Erythroblast (primary cell): ENCODE measurements around the gene AK3.
"Not testable (repeated sequence)": the region's sequence is repeated elsewhere in the genome, so short reads cannot be mapped to it uniquely, and the experiment has no call there.

Experiments
- DNase-seq, 2 experiments: peaks; one replicate each; lab custom pipeline; 2025; lab: John Stamatoyannopoulos, UW
- GATA1 ChIP-seq: IDR thresholded peaks from 2 replicates; pipeline ENCODE4 v1.6.1; 2011; ENCODE audit warnings: low read depth, mild to moderate bottlenecking, control low read depth, low read length, moderate library complexity
- POLR2A ChIP-seq: IDR thresholded peaks from 2 replicates; pipeline ENCODE4 v1.6.1; 2011; ENCODE audit warnings: mild to moderate bottlenecking, low read length

AK3 gene

GRCh38 chr9:4740638-4741364 is at the start of gene AK3:
TSS of gene AK3 (minus strand) at chr9:4741202. CDS start at chr9:4741087, 115 bp downstream.
- peak; percentile 91 to 94 for DNase-seq
- TF ChIP-seq GATA1 = no peak
- TF ChIP-seq POLR2A = peak; percentile 87

GRCh38 chr9:4788703-4789102 is 47.7 kb upstream of the AK3 start:
- no peak for DNase-seq
- TF ChIP-seq GATA1 (no peak), POLR2A (no peak)

DNA sequence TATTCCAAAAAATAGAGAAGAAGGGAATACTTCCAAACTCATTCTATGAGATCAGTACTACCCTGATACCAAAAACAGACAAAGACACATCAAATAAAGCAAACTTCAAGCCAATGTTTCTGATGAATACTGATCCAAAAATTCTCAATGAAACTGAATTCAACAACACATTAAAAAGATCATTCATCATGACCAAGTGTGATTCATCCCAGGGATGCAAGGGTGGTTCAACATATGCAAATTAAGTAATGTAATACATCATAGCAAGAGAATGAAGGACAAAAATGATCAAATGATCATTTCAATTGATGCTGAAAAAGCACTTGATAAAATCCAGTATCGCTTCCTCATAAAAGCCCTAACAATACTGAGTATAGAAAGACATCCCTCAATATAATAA is 46.9 kb upstream of the AK3 start:
- DNase-seq = peak in 1 of 2 experiments; percentile 14
- TF ChIP-seq POLR2A = no peak
- TF ChIP-seq GATA1 = no peak

DNA sequence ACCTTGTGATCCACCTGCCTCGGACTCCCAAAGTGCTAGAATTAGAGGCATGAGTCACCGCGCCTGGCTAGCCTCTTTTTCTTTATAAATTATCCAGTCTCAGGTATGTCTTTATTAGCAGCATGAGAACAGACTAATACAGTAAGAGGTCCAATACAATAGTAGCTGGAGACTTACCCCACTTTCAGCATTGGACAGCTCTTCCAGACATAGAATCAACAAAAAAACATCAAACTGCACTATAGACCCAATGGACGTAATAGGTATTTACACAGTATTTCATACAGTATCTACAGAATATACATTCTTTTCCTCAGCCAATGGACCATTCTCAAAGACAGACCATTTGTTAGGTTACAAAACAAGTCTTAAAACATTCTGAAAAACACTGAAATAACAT is 45.6 kb upstream of the AK3 start:
- TF ChIP-seq GATA1 (no peak), POLR2A (no peak)
- DNase-seq = no peak

DNA sequence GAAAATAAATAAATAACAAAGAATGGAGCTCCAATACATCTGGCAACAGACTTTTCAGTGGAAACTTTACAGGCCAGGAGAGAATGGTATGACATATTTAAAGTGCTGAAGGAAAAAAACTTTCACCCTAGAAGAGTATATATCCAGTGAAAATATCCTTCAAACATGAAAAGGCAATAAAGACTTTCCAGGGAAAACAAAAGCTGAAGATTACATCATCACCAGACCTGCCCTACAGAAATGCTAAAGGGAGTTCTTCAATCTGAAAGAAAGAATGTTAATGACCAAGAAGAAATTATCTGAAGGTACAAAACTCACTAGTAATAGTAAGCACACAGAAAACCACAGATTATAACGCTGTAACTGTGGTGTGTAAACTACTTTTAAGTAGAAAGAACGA is 43.4 kb upstream of the AK3 start:
- TF ChIP-seq POLR2A = no peak
- no peak for TF ChIP-seq GATA1
- DNase-seq = no peak

DNA sequence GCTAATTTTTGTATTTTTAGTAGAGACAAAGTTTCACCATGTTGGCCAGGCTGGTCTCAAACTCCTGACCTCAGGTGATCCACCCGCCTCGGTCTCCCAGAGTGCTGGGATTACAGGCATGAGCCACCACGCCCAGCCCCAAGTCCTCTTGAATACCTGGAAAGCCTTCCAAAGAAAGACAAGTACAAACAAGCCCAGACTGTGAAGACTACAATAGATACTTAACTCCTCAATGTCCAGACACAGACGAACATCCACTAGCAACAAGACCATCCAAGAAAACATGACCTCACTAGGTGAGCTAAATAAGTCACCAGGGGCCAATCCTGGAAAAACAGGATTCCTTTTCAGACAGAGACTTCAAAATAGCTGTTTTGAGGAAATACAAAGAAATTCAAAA is 42.2 kb upstream of the AK3 start:
- not testable (repeated sequence) for DNase-seq

- TF ChIP-seq POLR2A = no peak
- TF ChIP-seq GATA1 = no peak
- no peak for DNase-seq
Observed at GRCh38 chr9:4781408-4781807, 40.4 kb upstream of the AK3 start.

- DNase-seq = peak in 1 of 2 experiments; percentile 22
Observed at GRCh38 chr9:4780651-4781050, 39.6 kb upstream of the AK3 start.

GRCh38 chr9:4774958-4775357 is 34.0 kb upstream of the AK3 start:
- not testable (repeated sequence) for DNase-seq

More at GRCh38 chr9:4780651-4781050, 39.6 kb upstream of the AK3 start:
- TF ChIP-seq GATA1 (no peak), POLR2A (no peak)

DNA sequence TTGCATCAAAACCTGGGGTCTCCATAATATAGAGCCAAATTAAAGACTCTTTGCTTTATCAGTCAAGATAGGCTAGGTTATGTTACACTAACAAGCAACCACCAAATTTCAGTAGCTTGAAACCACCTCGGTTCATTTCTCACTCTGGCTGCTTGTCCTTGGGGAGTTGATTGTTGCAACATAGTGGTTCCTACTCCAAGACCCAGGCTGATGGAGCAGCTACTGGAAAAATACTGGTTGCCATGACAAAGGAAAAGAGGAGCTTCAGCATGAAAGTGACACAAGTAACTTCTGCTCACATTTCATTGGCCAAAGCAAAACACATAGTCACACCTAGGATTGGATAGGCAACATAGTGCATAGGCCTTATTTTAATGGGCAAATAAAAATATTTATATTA is 33.2 kb upstream of the AK3 start:
- TF ChIP-seq GATA1 (no peak), POLR2A (no peak)
- no peak for DNase-seq

DNA sequence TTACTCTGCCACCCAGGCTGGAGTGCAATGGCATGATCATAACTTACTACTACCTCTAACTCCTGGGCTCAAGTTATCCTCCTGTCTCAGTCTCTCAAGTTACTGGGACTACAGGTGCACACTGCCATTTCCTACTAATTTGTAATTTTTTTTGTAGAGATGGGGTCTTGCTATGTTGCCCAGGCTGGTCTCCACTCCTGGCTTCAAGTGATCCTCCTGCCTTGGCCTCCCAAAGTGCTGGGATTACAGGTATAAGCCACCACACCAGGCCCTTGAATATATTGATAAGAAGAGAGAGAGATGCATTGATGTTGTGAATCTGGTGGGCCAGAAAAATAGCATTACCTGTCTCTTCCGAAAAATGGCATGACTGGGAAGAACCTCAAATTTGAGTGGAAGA is 30.8 kb upstream of the AK3 start:
- TF ChIP-seq GATA1 (no peak), POLR2A (no peak)
- DNase-seq = no peak

DNA sequence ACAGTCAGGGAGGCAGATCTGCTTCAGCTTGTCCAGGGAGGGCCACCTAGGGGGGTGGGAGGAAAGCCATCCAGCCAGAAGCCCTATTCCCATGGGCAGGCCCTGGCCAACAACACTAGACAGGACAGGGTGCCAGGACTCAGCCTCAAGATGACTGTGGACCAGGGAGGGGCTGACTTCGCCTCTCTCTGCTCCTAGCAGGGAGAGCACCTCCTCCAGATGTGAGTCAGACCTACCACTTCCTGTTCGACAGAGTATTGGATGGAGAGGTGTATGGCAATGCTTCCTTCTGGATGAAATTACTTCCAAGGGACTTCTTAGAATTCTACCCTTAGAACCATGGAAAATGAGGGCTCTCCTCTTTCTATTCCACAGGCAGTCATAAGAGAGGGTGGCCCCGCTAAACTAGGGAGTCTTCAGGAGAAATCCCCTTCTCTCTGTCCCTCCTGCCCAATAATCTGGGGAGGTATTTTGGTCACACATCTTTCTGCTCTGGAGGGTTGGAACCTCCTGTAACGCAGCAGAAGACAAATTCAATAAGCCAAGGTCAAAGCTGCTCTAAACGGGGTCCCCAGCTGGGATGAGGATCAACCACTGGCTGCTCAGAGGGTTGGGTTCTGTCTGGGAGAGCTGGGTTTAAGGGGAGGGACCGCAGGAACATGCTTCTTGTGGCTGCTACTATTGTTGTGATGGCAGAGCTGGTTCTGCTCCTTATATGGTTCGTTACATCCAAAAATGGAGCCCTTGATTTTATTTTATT is 28.5 kb upstream of the AK3 start:
- DNase-seq = no peak

DNA sequence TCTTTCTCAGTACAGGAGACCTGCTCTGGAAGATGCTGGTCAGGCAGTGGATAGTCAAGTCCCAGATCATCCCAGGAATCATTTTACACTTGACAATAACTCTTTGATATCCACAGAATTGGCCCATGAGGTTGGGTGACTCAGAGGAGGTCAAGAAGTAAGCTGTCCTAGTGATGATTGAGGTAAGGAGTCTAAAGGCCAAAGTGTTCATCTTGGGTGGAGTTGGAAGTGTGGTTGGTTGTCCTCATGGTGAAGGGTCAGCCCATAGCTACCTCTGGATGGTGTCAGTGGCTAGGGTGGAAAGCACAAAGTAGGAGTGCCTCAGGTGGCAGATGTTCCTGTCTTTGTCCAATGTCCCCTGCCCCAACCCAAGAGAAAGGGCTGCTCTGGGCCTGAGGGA is 27.7 kb upstream of the AK3 start:
- no peak for DNase-seq
- TF ChIP-seq POLR2A = no peak
- TF ChIP-seq GATA1 = no peak

More for the DNA sequence above, 28.5 kb upstream of the AK3 start:
- TF ChIP-seq GATA1 = no peak
- TF ChIP-seq POLR2A = no peak

- no peak for TF ChIP-seq GATA1
- TF ChIP-seq POLR2A = no peak
- no peak for DNase-seq
Observed at GRCh38 chr9:4764033-4764432, 23.0 kb upstream of the AK3 start.
